ENCODE data around the gene TNN. TPM values are rescaled to one million over a fixed set of nuclear protein-coding genes. Genes with fewer than 3 reads are reported as not detected.

TNN gene
- total and polyA plus RNA-seq, 5 donors from 2014 or later = 0.09 TPM; not detected in 4

- no peak overlapping the region for H3K27ac ChIP-seq (ENCODE audit: insufficient read depth, low read length, poor library complexity, severe bottlenecking)
- H3K4me3 ChIP-seq (ENCODE audit: low read depth, low read length) = no peak overlapping the region
- H3K4me1 ChIP-seq (ENCODE audit: control insufficient read depth, insufficient read depth, low read length, poor library complexity, severe bottlenecking) = no peaks in the 10 kb centered on the region
- Mint-ChIP-seq H3K27ac (peak overlapping the region in 1 of 3 donors; percentile 76), H3K27me3 (peaks cover 36% of the 10 kb centered on the region), H3K36me3 (no peaks in the 10 kb centered on the region), H3K4me3 (no peak overlapping the region), H3K4me1 (no peaks in the 10 kb centered on the region), H3K9me3 (peaks cover 0 to 8% (median 0%) of the 10 kb centered on the region in 7 donors)
- DNase-seq (no peak), ATAC-seq (ENCODE audit: low read depth in 2 of 2) (no peak)
- no peaks in the 10 kb centered on the region for H3K36me3 ChIP-seq (ENCODE audit: control insufficient read depth, insufficient read depth, low read length)
- peaks cover 7% of the 10 kb centered on the region for H3K27me3 ChIP-seq (ENCODE audit: control insufficient read depth, insufficient read depth, low read length)
- peaks cover 0 to 9% of the 10 kb centered on the region in 2 experiments for H3K9me3 ChIP-seq (ENCODE audit: control insufficient read depth in 2 of 2, low read length in 2 of 2)
Measured at GRCh38 chr1:175118375-175119367, 51.0 kb downstream of the TNN start.

GRCh38 chr1:175120511-175120910, 52.9 kb downstream of the TNN start:
- H3K27ac Mint-ChIP-seq = peak overlapping the region in 1 of 3 donors; percentile 16
- Histone ChIP-seq H3K27ac (ENCODE audit: insufficient read depth, low read length, poor library complexity, severe bottlenecking) (no peak overlapping the region), H3K36me3 (ENCODE audit: control insufficient read depth, insufficient read depth, low read length) (no peaks in the 10 kb centered on the region), H3K4me3 (ENCODE audit: low read depth, low read length) (no peak overlapping the region), H3K27me3 (ENCODE audit: control insufficient read depth, insufficient read depth, low read length) (peaks cover 3% of the 10 kb centered on the region), H3K9me3 (ENCODE audit: control insufficient read depth in 2 of 2, low read length in 2 of 2) (no peaks in the 10 kb centered on the region), H3K4me1 (ENCODE audit: control insufficient read depth, insufficient read depth, low read length, poor library complexity, severe bottlenecking) (no peaks in the 10 kb centered on the region)
- no peaks in the 10 kb centered on the region for H3K9me3 Mint-ChIP-seq
- no peak overlapping the region for H3K4me3 Mint-ChIP-seq
- no peak for DNase-seq
- ATAC-seq (ENCODE audit: low read depth in 2 of 2) = no peak
- H3K4me1 Mint-ChIP-seq = no peaks in the 10 kb centered on the region
- H3K27me3 Mint-ChIP-seq = peaks cover 26% of the 10 kb centered on the region
- H3K36me3 Mint-ChIP-seq = no peaks in the 10 kb centered on the region

- Histone ChIP-seq H3K27ac (ENCODE audit: insufficient read depth, low read length, poor library complexity, severe bottlenecking) (no peak overlapping the region), H3K27me3 (ENCODE audit: control insufficient read depth, insufficient read depth, low read length) (peaks cover 3% of the 10 kb centered on the region), H3K4me3 (ENCODE audit: low read depth, low read length) (no peak overlapping the region), H3K4me1 (ENCODE audit: control insufficient read depth, insufficient read depth, low read length, poor library complexity, severe bottlenecking) (no peaks in the 10 kb centered on the region), H3K36me3 (ENCODE audit: control insufficient read depth, insufficient read depth, low read length) (no peaks in the 10 kb centered on the region), H3K9me3 (ENCODE audit: control insufficient read depth in 2 of 2, low read length in 2 of 2) (no peaks in the 10 kb centered on the region)
- DNase-seq (no peak), ATAC-seq (ENCODE audit: low read depth in 2 of 2) (no peak)
- H3K27ac Mint-ChIP-seq = no peak overlapping the region
- H3K4me1 Mint-ChIP-seq = no peaks in the 10 kb centered on the region
- H3K4me3 Mint-ChIP-seq = no peak overlapping the region
- no peaks in the 10 kb centered on the region for H3K9me3 Mint-ChIP-seq
- H3K36me3 Mint-ChIP-seq = no peaks in the 10 kb centered on the region
- peaks cover 21% of the 10 kb centered on the region for H3K27me3 Mint-ChIP-seq
Measured at GRCh38 chr1:175124861-175125260, 57.2 kb downstream of the TNN start.

GRCh38 chr1:175126347-175126746, 58.7 kb downstream of the TNN start:
- Mint-ChIP-seq H3K9me3 (no peaks in the 10 kb centered on the region), H3K4me1 (no peaks in the 10 kb centered on the region)

GRCh38 chr1:175127565-175127964, 59.9 kb downstream of the TNN start:
- Histone ChIP-seq H3K4me1 (ENCODE audit: control insufficient read depth, insufficient read depth, low read length, poor library complexity, severe bottlenecking) (no peaks in the 10 kb centered on the region), H3K36me3 (ENCODE audit: control insufficient read depth, insufficient read depth, low read length) (no peaks in the 10 kb centered on the region), H3K27ac (ENCODE audit: insufficient read depth, low read length, poor library complexity, severe bottlenecking) (no peak overlapping the region), H3K4me3 (ENCODE audit: low read depth, low read length) (no peak overlapping the region), H3K27me3 (ENCODE audit: control insufficient read depth, insufficient read depth, low read length) (no peaks in the 10 kb centered on the region), H3K9me3 (ENCODE audit: control insufficient read depth in 2 of 2, low read length in 2 of 2) (no peaks in the 10 kb centered on the region)
- no peaks in the 10 kb centered on the region for H3K4me1 Mint-ChIP-seq
- H3K36me3 Mint-ChIP-seq = no peaks in the 10 kb centered on the region
- ATAC-seq (ENCODE audit: low read depth in 2 of 2) = no peak
- H3K9me3 Mint-ChIP-seq = no peaks in the 10 kb centered on the region
- DNase-seq = no peak
- no peak overlapping the region for H3K27ac Mint-ChIP-seq
- peaks cover 22% of the 10 kb centered on the region for H3K27me3 Mint-ChIP-seq
- H3K4me3 Mint-ChIP-seq = no peak overlapping the region

More at GRCh38 chr1:175126347-175126746, 58.7 kb downstream of the TNN start:
- Histone ChIP-seq H3K36me3 (ENCODE audit: control insufficient read depth, insufficient read depth, low read length) (no peaks in the 10 kb centered on the region), H3K4me1 (ENCODE audit: control insufficient read depth, insufficient read depth, low read length, poor library complexity, severe bottlenecking) (no peaks in the 10 kb centered on the region), H3K27ac (ENCODE audit: insufficient read depth, low read length, poor library complexity, severe bottlenecking) (no peak overlapping the region), H3K9me3 (ENCODE audit: control insufficient read depth in 2 of 2, low read length in 2 of 2) (no peaks in the 10 kb centered on the region), H3K4me3 (ENCODE audit: low read depth, low read length) (no peak overlapping the region), H3K27me3 (ENCODE audit: control insufficient read depth, insufficient read depth, low read length) (no peaks in the 10 kb centered on the region)
- Mint-ChIP-seq H3K4me3 (no peak overlapping the region), H3K27ac (no peak overlapping the region), H3K27me3 (peaks cover 25% of the 10 kb centered on the region), H3K36me3 (no peaks in the 10 kb centered on the region)
- ATAC-seq (ENCODE audit: low read depth in 2 of 2) (no peak), DNase-seq (no peak)

GRCh38 chr1:175128523-175128922, 60.9 kb downstream of the TNN start:
- Histone ChIP-seq H3K9me3 (ENCODE audit: control insufficient read depth in 2 of 2, low read length in 2 of 2) (no peaks in the 10 kb centered on the region), H3K4me1 (ENCODE audit: control insufficient read depth, insufficient read depth, low read length, poor library complexity, severe bottlenecking) (no peaks in the 10 kb centered on the region), H3K36me3 (ENCODE audit: control insufficient read depth, insufficient read depth, low read length) (no peaks in the 10 kb centered on the region), H3K27ac (ENCODE audit: insufficient read depth, low read length, poor library complexity, severe bottlenecking) (no peak overlapping the region), H3K4me3 (ENCODE audit: low read depth, low read length) (no peak overlapping the region), H3K27me3 (ENCODE audit: control insufficient read depth, insufficient read depth, low read length) (no peaks in the 10 kb centered on the region)
- ATAC-seq (ENCODE audit: low read depth in 2 of 2) (no peak), DNase-seq (no peak)
- no peak overlapping the region for H3K27ac Mint-ChIP-seq
- H3K4me3 Mint-ChIP-seq = no peak overlapping the region
- no peaks in the 10 kb centered on the region for H3K36me3 Mint-ChIP-seq
- H3K4me1 Mint-ChIP-seq = no peaks in the 10 kb centered on the region
- H3K9me3 Mint-ChIP-seq = no peaks in the 10 kb centered on the region
- peaks cover 19% of the 10 kb centered on the region for H3K27me3 Mint-ChIP-seq

- H3K27ac ChIP-seq (ENCODE audit: insufficient read depth, low read length, poor library complexity, severe bottlenecking) = no peak overlapping the region
- peaks cover 19% of the 10 kb centered on the region for H3K27me3 Mint-ChIP-seq
- H3K9me3 Mint-ChIP-seq = no peaks in the 10 kb centered on the region
- ATAC-seq (ENCODE audit: low read depth in 2 of 2) (no peak), DNase-seq (no peak)
- H3K9me3 ChIP-seq (ENCODE audit: control insufficient read depth in 2 of 2, low read length in 2 of 2) = no peaks in the 10 kb centered on the region
- H3K4me1 ChIP-seq (ENCODE audit: control insufficient read depth, insufficient read depth, low read length, poor library complexity, severe bottlenecking) = no peaks in the 10 kb centered on the region
- H3K36me3 Mint-ChIP-seq = no peaks in the 10 kb centered on the region
- no peaks in the 10 kb centered on the region for H3K27me3 ChIP-seq (ENCODE audit: control insufficient read depth, insufficient read depth, low read length)
- H3K4me1 Mint-ChIP-seq = no peaks in the 10 kb centered on the region
- H3K36me3 ChIP-seq (ENCODE audit: control insufficient read depth, insufficient read depth, low read length) = no peaks in the 10 kb centered on the region
- no peak overlapping the region for H3K4me3 ChIP-seq (ENCODE audit: low read depth, low read length)
- H3K4me3 Mint-ChIP-seq = no peak overlapping the region
- no peak overlapping the region for H3K27ac Mint-ChIP-seq
Measured at GRCh38 chr1:175129182-175129581, 61.5 kb downstream of the TNN start.

GRCh38 chr1:175129644-175129996, 62.0 kb downstream of the TNN start:
- no peak for DNase-seq

More at GRCh38 chr1:175129644-175129996, 62.0 kb downstream of the TNN start:
- H3K36me3 ChIP-seq (ENCODE audit: control insufficient read depth, insufficient read depth, low read length) = no peaks in the 10 kb centered on the region
- no peak for ATAC-seq (ENCODE audit: low read depth in 2 of 2)
- H3K4me1 Mint-ChIP-seq = no peaks in the 10 kb centered on the region
- H3K36me3 Mint-ChIP-seq = no peaks in the 10 kb centered on the region
- H3K27me3 Mint-ChIP-seq = peaks cover 18% of the 10 kb centered on the region
- peaks cover 0 to 1% (median 0%) of the 10 kb centered on the region in 7 donors for H3K9me3 Mint-ChIP-seq
- no peaks in the 10 kb centered on the region for H3K9me3 ChIP-seq (ENCODE audit: control insufficient read depth in 2 of 2, low read length in 2 of 2)
- no peak overlapping the region for H3K4me3 Mint-ChIP-seq
- no peaks in the 10 kb centered on the region for H3K4me1 ChIP-seq (ENCODE audit: control insufficient read depth, insufficient read depth, low read length, poor library complexity, severe bottlenecking)
- H3K27ac Mint-ChIP-seq = no peak overlapping the region
- no peak overlapping the region for H3K27ac ChIP-seq (ENCODE audit: insufficient read depth, low read length, poor library complexity, severe bottlenecking)
- H3K4me3 ChIP-seq (ENCODE audit: low read depth, low read length) = no peak overlapping the region
- H3K27me3 ChIP-seq (ENCODE audit: control insufficient read depth, insufficient read depth, low read length) = no peaks in the 10 kb centered on the region
